Natural killer cell (primary cell): ENCODE data around the gene RBM41. TPM values are rescaled to one million over a fixed set of nuclear protein-coding genes. Genes with fewer than 3 reads are reported as not detected.

Experiments
- ATAC-seq, 3 donors: fragments of 150-1000 bp in 2 of 3; fragments of 200-7000 bp in 1 of 3; cut with Tn5 transposase; 1 replicate in 1 of 3; 2 replicates in 2 of 3; pipeline ENCODE4 v1.10.0; 2021; ENCODE audit warnings: mild to moderate bottlenecking in 2 of 3, moderate library complexity in 2 of 3
- DNase-seq, 2 donors: peaks; one replicate each; pipeline versions ENCODE4 v3.0.0 to v3.0.0-alpha.2; 2013 to 2021; ENCODE audit warnings: mixed read lengths in 1 of 2
- H3K27ac ChIP-seq: one replicate; pipeline ENCODE4 v1.5.1; 2013; ENCODE audit warnings: mild to moderate bottlenecking, low read length
- H3K27me3 ChIP-seq: one replicate; pipeline ENCODE4 v1.6.1; 2013; ENCODE audit warnings: low read length; ENCODE audit not compliant: control insufficient read depth, insufficient read depth
- H3K36me3 ChIP-seq: one replicate; pipeline ENCODE4 v1.6.1; 2013; ENCODE audit warnings: low read length; ENCODE audit not compliant: control insufficient read depth, insufficient read depth
- H3K4me1 ChIP-seq: one replicate; pipeline ENCODE4 v1.6.1; 2013; ENCODE audit warnings: low read length; ENCODE audit not compliant: control insufficient read depth, insufficient read depth
- H3K4me3 ChIP-seq: one replicate; pipeline ENCODE4 v1.5.1; 2013; ENCODE audit warnings: low read length
- H3K9me3 ChIP-seq: one replicate; pipeline ENCODE4 v1.6.1; 2013; ENCODE audit warnings: low read length; ENCODE audit not compliant: control insufficient read depth, insufficient read depth
- H3K27ac Mint-ChIP-seq, 2 donors: one replicate each; pipeline ENCODE4 v1.8.0; 2022; ENCODE audit warnings: mild to moderate bottlenecking in 2 of 2, mixed read lengths in 2 of 2, moderate library complexity in 1 of 2
- H3K27me3 Mint-ChIP-seq, 2 donors: one replicate each; pipeline ENCODE4 v1.8.0; 2022; ENCODE audit warnings: low read depth in 2 of 2, mixed read lengths in 2 of 2
- H3K36me3 Mint-ChIP-seq: one replicate; pipeline ENCODE4 v1.8.0; 2022; ENCODE audit warnings: mixed read lengths
- H3K4me1 Mint-ChIP-seq, 2 donors: one replicate each; pipeline ENCODE4 v1.8.0; 2022; ENCODE audit warnings: mixed read lengths in 2 of 2
- H3K4me3 Mint-ChIP-seq: one replicate; pipeline ENCODE4 v1.8.0; 2022; ENCODE audit warnings: mild to moderate bottlenecking, moderate library complexity, mixed read lengths
- H3K9me3 Mint-ChIP-seq, 2 donors: one replicate each; pipeline ENCODE4 v1.8.0; 2022; ENCODE audit warnings: mixed read lengths in 2 of 2
- CTCF ChIP-seq: fragments of 200-600 bp; IDR thresholded peaks from one replicate; pipeline ENCODE4 v1.8.0; 2022; ENCODE audit warnings: antibody characterized with exemption
- WGBS: methylation state at CpG from one replicate; pipeline ENCODE4 v1.1.7; 2013; ENCODE audit warnings: missing lambda C conversion rate; ENCODE audit not compliant: insufficient coverage; 5-methylcytosine and 5-hydroxymethylcytosine counted together
- intact Hi-C: fragments of 100-400 bp; cut with micrococcal nuclease; formaldehyde crosslinking; loops from one replicate; pipeline ENCODE4 v1.14.2; 2022
- total RNA-seq, 4 donors: library from RNA; stranded (reverse); fragments of 120-200 nt in 1 of 4; gene quantifications; one replicate each; pipeline versions ENCODE4 v1.2.3 to v1.2.4, GENCODE V29; 2013 to 2022

RBM41 gene
- total RNA-seq, 3 donors from 2014 or later (not counting 1 experiment from before 2014, with no cell fraction given), result 14.6 to 18.0 (median 15.3) TPM

GRCh38 chrX:107029752-107030151 lies 88.9 kb downstream of the RBM41 start:
- H3K4me3 Mint-ChIP-seq, result no peak overlapping the region
- Histone ChIP-seq H3K27me3 (no peaks in the 10 kb centered on the region), H3K4me1 (no peaks in the 10 kb centered on the region), H3K27ac (no peak overlapping the region), H3K4me3 (no peak overlapping the region), H3K9me3 (no peaks in the 10 kb centered on the region), H3K36me3 (no peaks in the 10 kb centered on the region)
- H3K36me3 Mint-ChIP-seq, result no peaks in the 10 kb centered on the region
- H3K4me1 Mint-ChIP-seq, result no peaks in the 10 kb centered on the region
- no peaks in the 10 kb centered on the region for H3K9me3 Mint-ChIP-seq
- TF ChIP-seq CTCF, result no peak
- intact Hi-C loops, result loop anchor here (5.0 kb wide), 2 partner anchors 398 to 628 kb away; no protein-coding TSS in a partner anchor
- DNase-seq (no peak), ATAC-seq (no peak)
- H3K27me3 Mint-ChIP-seq, result peaks cover 8 to 49% of the 10 kb centered on the region in 2 donors
- H3K27ac Mint-ChIP-seq, result no peak overlapping the region
- no CpG with 5 or more reads among the region's 1 CpG for WGBS

- intact Hi-C loops, result loop anchor here (2.0 to 5.0 kb wide), 3 partner anchors 402 to 869 kb away; no protein-coding TSS in a partner anchor
- no peaks in the 10 kb centered on the region for H3K36me3 Mint-ChIP-seq
- peak in 1 of 3 donors; percentile 44 for ATAC-seq
- Histone ChIP-seq H3K4me3 (no peak overlapping the region), H3K36me3 (no peaks in the 10 kb centered on the region), H3K27ac (no peak overlapping the region), H3K4me1 (no peaks in the 10 kb centered on the region), H3K9me3 (no peaks in the 10 kb centered on the region), H3K27me3 (no peaks in the 10 kb centered on the region)
- no peak overlapping the region for H3K27ac Mint-ChIP-seq
- H3K9me3 Mint-ChIP-seq, result no peaks in the 10 kb centered on the region
- peaks cover 6 to 41% of the 10 kb centered on the region in 2 donors for H3K27me3 Mint-ChIP-seq
- H3K4me1 Mint-ChIP-seq, result no peaks in the 10 kb centered on the region
- peak; percentile 24 for TF ChIP-seq CTCF
- 49% methylated on average over 2 of the region's 2 CpGs for WGBS
- peak in 1 of 2 donors; percentile 32 for DNase-seq
- no peak overlapping the region for H3K4me3 Mint-ChIP-seq
These were observed 93.1 kb downstream of the RBM41 start for GRCh38 chrX:107025545-107025944.

- no peaks in the 10 kb centered on the region for H3K4me1 Mint-ChIP-seq
- ATAC-seq, result no peak
- H3K27me3 Mint-ChIP-seq, result peaks cover 0 to 7% of the 10 kb centered on the region in 2 donors
- no CpG with 5 or more reads among the region's 1 CpG for WGBS
- Histone ChIP-seq H3K4me3 (no peak overlapping the region), H3K27me3 (no peaks in the 10 kb centered on the region), H3K4me1 (no peaks in the 10 kb centered on the region), H3K9me3 (no peaks in the 10 kb centered on the region), H3K36me3 (no peaks in the 10 kb centered on the region), H3K27ac (no peak overlapping the region)
- no peak overlapping the region for H3K27ac Mint-ChIP-seq
- H3K9me3 Mint-ChIP-seq, result no peaks in the 10 kb centered on the region
- intact Hi-C loops, result no loop called here
- no peak for TF ChIP-seq CTCF
- H3K36me3 Mint-ChIP-seq, result no peaks in the 10 kb centered on the region
- no peak overlapping the region for H3K4me3 Mint-ChIP-seq
- DNase-seq, result no peak
These were observed 103.7 kb downstream of the RBM41 start for GRCh38 chrX:107014936-107015335.

Other genes starting within 250 kb of the RBM41 start
- not detected for gene RIPPLY1, start 215.5 kb downstream of the RBM41 start, total RNA-seq
- gene CLDN2, start 198.4 kb downstream of the RBM41 start, total RNA-seq, result not detected
- 1 to 10 TPM; 2.5 to 3.6 (median 3.0) TPM for gene MORC4, start 118.6 kb downstream of the RBM41 start, total RNA-seq
- 1 to 10 TPM in 2 of 3 donors, under 1 TPM in 1; 0.82 to 3.1 (median 1.2) TPM for gene NUP62CL, start 87.6 kb upstream of the RBM41 start, total RNA-seq
- gene DNAAF6, start 87.8 kb upstream of the RBM41 start, total RNA-seq, result not detected